ENCODE results near the gene TIGD1. TPM values are rescaled to one million over a fixed set of nuclear protein-coding genes. Genes with fewer than 3 reads are reported as not detected.
"Not testable (repeated sequence)": the region's sequence is repeated elsewhere in the genome, so short reads cannot be mapped to it uniquely, and the experiment has no call there.

TIGD1 gene
- total RNA-seq, 1 donor from 2014 or later: 8.8 TPM

GRCh38 chr2:232571026-232571474, 20.7 kb upstream of the TIGD1 start:
- intact Hi-C loops (cut with micrococcal nuclease): no loop called here

DNA sequence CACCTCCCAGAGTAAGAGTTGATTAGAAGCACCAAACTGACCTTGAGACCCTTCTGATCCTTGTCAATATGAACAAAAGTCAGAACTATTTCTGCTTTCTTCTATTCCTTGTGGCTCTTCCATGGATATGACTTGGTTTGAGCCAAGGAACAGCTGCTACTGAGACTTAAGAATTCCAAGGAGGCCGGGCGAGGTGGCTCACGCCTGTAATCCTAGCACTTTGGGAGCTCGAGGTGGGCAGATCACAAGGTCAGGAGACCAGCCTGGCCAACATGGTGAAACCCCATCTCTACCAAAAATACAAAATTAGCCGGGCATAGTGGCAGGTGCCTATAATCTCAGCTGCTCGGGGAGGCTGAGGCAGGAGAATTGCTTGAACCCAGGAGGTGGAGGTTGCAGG, 20.1 kb upstream of the TIGD1 start:
- intact Hi-C loops (cut with micrococcal nuclease): not testable (repeated sequence)

- intact Hi-C loops (cut with micrococcal nuclease): no loop called here
Observed at GRCh38 chr2:232569541-232569940, 19.2 kb upstream of the TIGD1 start.

DNA sequence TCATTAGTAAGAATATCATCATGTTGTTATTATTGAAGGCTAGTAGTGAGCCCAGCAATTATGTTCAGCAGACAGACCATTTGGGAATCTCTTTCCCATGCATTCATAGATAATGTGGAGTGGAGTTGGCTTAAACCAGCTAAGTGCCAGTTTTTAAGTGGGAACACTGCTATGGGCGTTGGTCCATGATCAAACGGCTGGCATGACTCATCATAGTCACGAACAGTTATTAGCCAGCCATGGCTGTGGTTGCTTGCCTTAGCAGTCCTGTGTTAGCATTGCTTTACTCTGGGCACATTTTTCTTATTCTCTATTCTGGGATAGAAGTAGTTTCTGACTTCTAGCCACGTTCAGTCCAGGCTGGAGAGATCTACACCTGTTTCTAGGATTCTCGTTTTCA, 17.8 kb upstream of the TIGD1 start:
- intact Hi-C loops (cut with micrococcal nuclease): no loop called here

DNA sequence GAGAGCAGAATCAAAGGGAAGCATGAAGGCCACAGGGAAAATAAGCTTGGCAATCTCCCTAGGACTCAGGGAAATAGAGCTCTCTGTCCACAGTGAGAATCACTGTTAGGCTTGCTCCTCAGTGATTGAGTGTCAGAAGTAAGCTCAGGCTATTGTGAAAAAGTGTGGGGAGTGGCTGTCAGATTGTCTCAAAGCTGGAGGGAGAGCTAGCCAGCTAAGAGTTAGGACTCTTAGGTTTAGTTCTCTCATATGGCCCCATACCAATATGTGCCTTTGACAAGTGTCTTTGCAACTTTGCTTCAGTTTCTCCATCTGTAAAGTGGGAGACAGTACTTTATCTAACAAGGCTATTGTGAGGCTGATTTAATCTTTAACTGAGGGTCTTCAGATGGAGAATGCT, 17.4 kb upstream of the TIGD1 start:
- intact Hi-C loops (cut with micrococcal nuclease): no loop called here

DNA sequence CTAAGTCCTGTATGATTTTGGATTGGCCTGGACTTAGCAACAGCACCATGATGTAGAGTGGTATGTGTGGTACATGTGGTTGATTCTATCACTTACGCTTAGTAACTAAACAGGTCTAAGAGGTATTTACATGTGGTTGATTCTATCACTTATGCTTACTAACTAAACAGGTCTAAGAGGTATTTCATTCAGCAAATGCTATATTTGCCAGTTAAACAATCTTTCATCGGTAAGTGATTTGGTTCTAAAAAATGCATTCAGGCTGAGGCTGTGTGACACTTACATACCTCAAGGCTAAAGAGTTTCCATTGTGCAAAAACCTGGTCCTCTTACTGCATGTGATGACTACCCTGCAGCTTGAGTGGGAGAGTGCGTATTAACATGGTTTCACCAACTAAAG, 13.2 kb upstream of the TIGD1 start:
- intact Hi-C loops (cut with micrococcal nuclease): no loop called here

GRCh38 chr2:232562515-232563151, 12.3 kb upstream of the TIGD1 start:
- intact Hi-C loops (cut with micrococcal nuclease): no loop called here

DNA sequence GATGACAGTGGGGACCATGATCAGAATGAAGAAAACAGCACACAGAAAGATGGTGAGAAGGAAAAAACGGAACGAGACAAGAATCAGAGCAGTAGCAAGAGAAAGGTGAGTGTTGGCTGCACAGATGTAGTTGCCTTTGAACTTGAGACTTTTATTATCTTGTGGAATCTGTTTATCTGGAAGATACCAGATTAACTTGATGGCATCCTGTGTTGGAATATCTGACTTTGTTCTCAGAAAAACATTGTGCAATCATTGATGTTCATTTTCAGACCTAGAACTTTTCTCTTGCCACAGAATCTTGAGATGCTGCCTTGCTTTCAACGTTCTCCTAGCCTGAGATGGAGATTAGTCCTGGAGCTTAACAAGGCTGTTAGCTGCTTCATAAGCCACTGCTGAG, 6.1 kb upstream of the TIGD1 start:
- intact Hi-C loops (cut with micrococcal nuclease): no loop called here

DNA sequence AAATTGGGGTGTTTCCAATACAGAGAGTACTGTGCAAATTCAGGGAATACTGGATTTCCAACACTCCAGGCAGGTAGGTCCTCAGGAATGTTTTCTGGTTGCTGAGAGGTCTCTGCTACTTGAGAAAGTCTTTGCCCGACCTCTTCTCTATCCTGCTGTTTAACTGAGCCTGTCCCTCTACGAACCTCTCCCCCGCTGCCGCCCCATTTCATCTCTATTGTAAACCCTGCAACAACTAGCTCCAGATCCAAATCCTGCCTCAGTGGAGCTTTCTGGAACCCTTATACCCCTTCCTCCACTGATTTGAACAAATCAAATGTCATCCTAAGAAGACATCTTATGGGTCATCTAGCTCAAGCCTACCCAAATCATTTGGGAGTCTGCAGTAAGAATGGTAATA, 1.4 kb upstream of the TIGD1 start:
- intact Hi-C loops (cut with micrococcal nuclease): loop anchor here (2.0 to 5.0 kb wide), 6 partner anchors 55 to 1494 kb away; partner anchors contain the start of genes ATG16L1, COPS7B, GIGYF2 and PSMD1

DNA sequence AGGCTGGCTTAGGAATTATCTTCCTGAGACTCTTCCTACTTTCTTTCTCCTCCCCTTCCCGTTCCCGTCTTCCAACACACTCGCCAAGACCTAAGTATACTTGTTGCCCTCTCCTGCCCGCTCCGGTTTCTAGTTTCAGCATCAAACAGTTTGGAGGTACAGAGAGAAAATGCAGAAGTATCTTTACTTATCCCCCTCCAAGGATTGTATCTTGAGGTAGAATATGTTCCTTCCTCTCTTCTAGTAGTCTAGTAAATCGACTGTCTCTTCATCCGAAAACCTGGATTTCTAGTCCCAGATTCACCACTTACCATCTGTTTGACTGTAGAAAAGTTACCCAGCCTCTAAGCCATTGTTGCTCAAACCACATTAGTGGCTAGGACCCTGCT, 887 bp upstream of the TIGD1 start:
- intact Hi-C loops (cut with micrococcal nuclease): loop anchor here (2.0 to 5.0 kb wide), 6 partner anchors 56 to 1494 kb away; partner anchors contain the start of genes ATG16L1, COPS7B, GIGYF2 and PSMD1

GRCh38 chr2:232549655-232550353, 553 bp downstream of the TIGD1 start:
- intact Hi-C loops (cut with micrococcal nuclease): loop anchor here (1.0 to 5.0 kb wide), 7 partner anchors 57 to 1493 kb away; partner anchors contain the start of genes ATG16L1, COPS7B, DIS3L2 and GIGYF2

- intact Hi-C loops (cut with micrococcal nuclease): no loop called here
Observed at GRCh38 chr2:232547991-232548390, 2.4 kb downstream of the TIGD1 start.

DNA sequence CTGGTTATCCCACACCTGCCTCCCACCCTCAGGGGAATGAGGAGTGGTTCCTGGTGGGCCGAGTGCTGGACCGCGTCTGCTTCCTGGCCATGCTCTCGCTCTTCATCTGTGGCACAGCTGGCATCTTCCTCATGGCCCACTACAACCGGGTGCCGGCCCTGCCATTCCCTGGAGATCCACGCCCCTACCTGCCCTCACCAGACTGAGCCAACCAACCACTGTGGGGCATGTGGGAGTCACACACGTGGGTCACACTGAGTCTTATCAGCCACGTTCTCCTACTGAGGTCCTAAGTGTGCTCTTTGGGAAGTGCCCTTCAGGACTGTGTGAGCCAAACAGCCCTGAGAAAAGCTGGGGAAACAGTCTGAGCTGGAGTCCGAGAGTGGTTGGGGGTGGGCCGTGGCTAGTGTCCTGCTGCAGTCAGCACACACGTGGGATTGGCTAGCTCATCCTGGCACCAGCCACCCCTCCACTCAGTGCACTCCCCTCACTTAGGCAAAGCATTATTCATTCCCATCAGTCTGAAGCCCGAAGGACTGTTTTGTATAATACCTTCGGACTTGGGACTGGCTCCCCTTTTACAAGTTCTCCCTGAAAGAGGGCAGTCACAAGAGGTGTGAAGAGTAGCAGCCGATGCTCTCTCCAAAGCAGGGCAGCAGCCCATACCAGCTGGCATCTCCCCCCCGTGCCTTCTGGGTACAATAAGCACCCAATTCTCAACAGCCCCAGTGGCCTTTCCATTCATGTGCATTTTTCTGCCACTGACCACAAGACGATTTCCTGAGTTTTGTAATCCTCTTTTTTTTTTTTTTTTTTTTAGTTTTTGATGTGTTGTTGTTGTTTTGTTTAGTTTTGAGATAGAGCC, 4.6 kb downstream of the TIGD1 start:
- intact Hi-C loops (cut with micrococcal nuclease): no loop called here

DNA sequence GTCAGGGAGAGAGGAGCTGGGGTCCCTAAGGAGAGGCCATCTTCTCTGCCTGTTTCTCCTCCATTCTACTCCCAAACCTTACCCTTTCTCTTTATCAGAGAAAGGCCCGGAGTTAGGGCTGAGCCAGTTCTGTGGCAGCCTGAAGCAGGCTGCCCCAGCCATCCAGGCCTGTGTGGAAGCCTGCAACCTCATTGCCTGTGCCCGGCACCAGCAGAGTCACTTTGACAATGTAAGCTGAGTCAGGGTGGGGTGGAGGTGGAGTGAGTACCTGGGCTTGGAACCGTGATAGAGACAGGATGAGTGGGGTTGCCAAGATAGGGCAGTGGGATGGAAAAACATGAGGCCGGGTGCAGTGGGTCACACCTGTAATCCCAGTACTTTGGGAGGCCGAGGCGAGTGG, 5.7 kb downstream of the TIGD1 start:
- intact Hi-C loops (cut with micrococcal nuclease): no loop called here

DNA sequence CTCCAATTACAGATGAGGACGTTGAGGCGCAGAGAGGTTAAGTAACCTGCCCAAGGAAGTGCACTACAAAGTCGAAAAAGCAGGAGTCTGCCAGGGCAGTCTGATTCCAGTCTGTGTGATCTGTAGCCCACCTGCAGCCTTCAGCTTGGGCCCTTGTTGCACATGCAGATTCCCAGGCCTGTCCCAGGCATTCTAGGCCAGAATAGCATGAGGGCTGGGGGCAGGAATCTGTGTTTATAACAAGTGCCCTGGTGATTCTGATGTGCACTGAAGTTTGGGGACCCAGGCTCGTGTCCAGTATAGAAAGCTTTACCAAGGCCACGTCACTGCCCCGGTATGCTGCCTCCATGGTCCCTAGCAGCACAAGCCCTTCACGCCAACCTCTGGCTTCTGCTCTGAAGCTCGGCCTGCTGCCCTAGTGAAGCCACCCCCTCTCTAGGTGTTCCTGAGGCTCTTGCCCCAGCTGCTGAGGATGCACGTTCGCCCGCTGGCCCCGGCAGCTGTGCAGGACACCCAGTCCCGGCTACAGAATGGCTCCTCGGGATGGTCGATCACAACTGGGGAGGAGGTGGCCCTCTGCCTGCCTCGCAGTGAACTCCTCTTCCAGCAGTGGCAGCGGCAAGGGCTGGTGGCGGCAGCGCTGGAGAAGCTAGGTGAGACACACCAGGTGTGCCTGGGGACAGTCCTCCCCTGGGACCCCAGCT, 6.3 kb downstream of the TIGD1 start:
- intact Hi-C loops (cut with micrococcal nuclease): no loop called here

GRCh38 chr2:232543491-232543890, 6.9 kb downstream of the TIGD1 start:
- intact Hi-C loops (cut with micrococcal nuclease): no loop called here

GRCh38 chr2:232542715-232543467, 7.5 kb downstream of the TIGD1 start:
- intact Hi-C loops (cut with micrococcal nuclease): no loop called here

DNA sequence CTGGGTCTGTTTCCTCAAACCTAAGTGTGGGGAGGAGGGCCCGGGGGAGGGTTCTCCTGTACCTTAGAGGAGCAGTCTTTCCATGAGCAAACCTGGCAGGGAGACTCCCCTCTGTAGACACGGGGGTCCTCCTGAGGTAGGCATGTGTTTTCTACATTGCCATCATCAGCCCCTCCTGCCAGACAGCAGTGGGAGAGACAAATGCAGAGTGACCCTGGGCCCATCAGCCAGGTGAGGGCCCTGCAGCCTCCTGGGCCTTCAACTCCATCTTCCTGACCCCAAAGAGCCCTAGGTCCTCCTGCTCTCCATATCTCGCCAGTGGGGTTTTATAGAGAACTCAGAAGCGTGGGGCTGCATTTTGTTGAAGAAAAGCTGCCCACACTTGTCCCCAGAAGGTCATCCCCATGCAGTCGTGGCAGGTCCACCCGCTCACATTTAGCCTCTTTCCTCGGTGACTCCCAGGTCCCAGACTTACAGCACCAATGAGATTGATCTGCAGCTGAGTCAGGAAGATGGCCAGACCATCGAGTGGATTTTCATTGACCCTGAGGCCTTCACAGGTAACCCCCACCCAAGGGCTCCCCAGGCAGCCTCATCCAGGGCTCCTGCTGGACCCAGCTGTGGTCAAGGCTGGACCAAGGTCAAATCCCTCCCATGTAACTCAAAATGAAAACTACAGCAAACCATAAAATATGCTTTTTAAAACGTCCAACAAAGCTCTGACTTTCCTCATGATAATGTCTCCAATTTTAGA, 8.2 kb downstream of the TIGD1 start:
- intact Hi-C loops (cut with micrococcal nuclease): no loop called here

GRCh38 chr2:232541195-232541960, 9.0 kb downstream of the TIGD1 start:
- intact Hi-C loops (cut with micrococcal nuclease): no loop called here
